PFSK-1 (cell line): ENCODE measurements around the gene REV3L.

ENCODE experiments used
- POLR2AphosphoS5 ChIP-seq: IDR thresholded peaks from 2 replicates; pipeline ENCODE4 v1.6.1; 2012; ENCODE audit warnings: low read depth, mild to moderate bottlenecking, control low read depth, low read length, moderate library complexity
- REST ChIP-seq, 2 experiments: IDR thresholded peaks; 2 replicates each; pipeline versions ENCODE4 v1.6.1 to v1.8.0; 2011 to 2012; ENCODE audit warnings: low read depth in 2 of 2, low read length in 2 of 2, control low read depth in 1 of 2, inconsistent platforms in 1 of 2, mild to moderate bottlenecking in 1 of 2, moderate library complexity in 1 of 2; ENCODE audit not compliant: insufficient read depth in 1 of 2
- SIN3A ChIP-seq: IDR thresholded peaks from 2 replicates; pipeline ENCODE4 v1.6.1; 2012; ENCODE audit warnings: mild to moderate bottlenecking, low read length, moderate library complexity, borderline replicate concordance; ENCODE audit not compliant: insufficient read depth
- TAF1 ChIP-seq: IDR thresholded peaks from 2 replicates; pipeline ENCODE4 v1.6.1; 2012; ENCODE audit warnings: low read length, control low read depth, borderline replicate concordance; ENCODE audit not compliant: insufficient read depth

- TF ChIP-seq POLR2AphosphoS5, result no peak
- no peak for TF ChIP-seq TAF1
- TF ChIP-seq REST (IDR thresholded peaks at IDR 0.05; ENCODE audit: insufficient read depth in 1 of 2, low read depth in 2 of 2, low read length in 2 of 2), result no peak
- no peak for TF ChIP-seq SIN3A
Observed at GRCh38 chr6:111515259-111515658, 32.2 kb upstream of the REV3L start.
